Measurements from ENCODE around the gene GJD3. TPM values are rescaled to one million over a fixed set of nuclear protein-coding genes. Genes with fewer than 3 reads are reported as not detected.

The GJD3 gene
- total RNA-seq, 1 donor from 2014 or later: not detected

- Histone ChIP-seq H3K27ac (no peak overlapping the region), H3K27me3 (no peaks in the 10 kb centered on the region), H3K36me3 (no peaks in the 10 kb centered on the region), H3K4me2 (no peak overlapping the region), H3K79me2 (ENCODE audit: low read depth) (peaks cover 3% of the 10 kb centered on the region), H3K4me3 (no peak overlapping the region), H3K9ac (no peak overlapping the region), H3F3A (ENCODE audit: low read depth) (no peaks in the 10 kb centered on the region), H3K9me3 (ENCODE audit: low read depth) (no peaks in the 10 kb centered on the region), H4K20me1 (ENCODE audit: low read depth) (peaks cover 57% of the 10 kb centered on the region), H2AFZ (replicated peaks) (no peak overlapping the region), H3K4me1 (no peaks in the 10 kb centered on the region)
- peaks cover 2% of the 10 kb centered on the region for H3K27me3 Mint-ChIP-seq (ENCODE audit: insufficient read depth, low read depth)
- H3K4me3 Mint-ChIP-seq: no peak overlapping the region
- no peak for DNase-seq (ENCODE audit: low spot score)
- peaks cover 19% of the 10 kb centered on the region for H3K4me1 Mint-ChIP-seq
- TF ChIP-seq EZH2phosphoT487 (IDR thresholded peaks at IDR 0.05): no peak
- no peak for TF ChIP-seq EZH2 (IDR thresholded peaks at IDR 0.05)
- no peak for TF ChIP-seq CTCF (IDR thresholded peaks at IDR 0.05)
- no peaks in the 10 kb centered on the region for H3K36me3 Mint-ChIP-seq
- peak overlapping the region; percentile 37 for H3K27ac Mint-ChIP-seq
- no peaks in the 10 kb centered on the region for H3K9me3 Mint-ChIP-seq
Measured at GRCh38 chr17:40327244-40327729, 37.2 kb downstream of the GJD3 start.

- no peak overlapping the region for H3K9ac ChIP-seq
- no peak overlapping the region for H3K27ac Mint-ChIP-seq
- no peaks in the 10 kb centered on the region for H3K9me3 Mint-ChIP-seq
- H3K79me2 ChIP-seq (ENCODE audit: low read depth): peaks cover 3% of the 10 kb centered on the region
- peaks cover 3% of the 10 kb centered on the region for H3K4me1 ChIP-seq
- H3K27me3 ChIP-seq: no peaks in the 10 kb centered on the region
- H3K4me3 ChIP-seq: no peak overlapping the region
- no peaks in the 10 kb centered on the region for H3K36me3 ChIP-seq
- peaks cover 2% of the 10 kb centered on the region for H3K27me3 Mint-ChIP-seq (ENCODE audit: insufficient read depth, low read depth)
- H3K4me1 Mint-ChIP-seq: peaks cover 24% of the 10 kb centered on the region
- H3K9me3 ChIP-seq (ENCODE audit: low read depth): no peaks in the 10 kb centered on the region
- no peak overlapping the region for H3K4me2 ChIP-seq
- no peak overlapping the region for H2AFZ ChIP-seq (replicated peaks)
- no peak overlapping the region for H3K27ac ChIP-seq
- H3K36me3 Mint-ChIP-seq: no peaks in the 10 kb centered on the region
- H3K4me3 Mint-ChIP-seq: no peak overlapping the region
- TF ChIP-seq CTCF (IDR thresholded peaks at IDR 0.05): no peak
- no peak for TF ChIP-seq EZH2phosphoT487 (IDR thresholded peaks at IDR 0.05)
- TF ChIP-seq EZH2 (IDR thresholded peaks at IDR 0.05): no peak
- peaks cover 57% of the 10 kb centered on the region for H4K20me1 ChIP-seq (ENCODE audit: low read depth)
- DNase-seq (ENCODE audit: low spot score): no peak
- no peaks in the 10 kb centered on the region for H3F3A ChIP-seq (ENCODE audit: low read depth)
Measured at GRCh38 chr17:40326832-40327199, 37.7 kb downstream of the GJD3 start.

- H3K27me3 Mint-ChIP-seq (ENCODE audit: insufficient read depth, low read depth): peaks cover 2% of the 10 kb centered on the region
- no peaks in the 10 kb centered on the region for H3F3A ChIP-seq (ENCODE audit: low read depth)
- no peak for DNase-seq (ENCODE audit: low spot score)
- no peaks in the 10 kb centered on the region for H3K36me3 ChIP-seq
- H2AFZ ChIP-seq (replicated peaks): no peak overlapping the region
- peaks cover 29% of the 10 kb centered on the region for H3K4me1 Mint-ChIP-seq
- no peaks in the 10 kb centered on the region for H3K9me3 ChIP-seq (ENCODE audit: low read depth)
- peak overlapping the region; percentile 72 for H3K27ac Mint-ChIP-seq
- H3K4me3 ChIP-seq: no peak overlapping the region
- peaks cover 7% of the 10 kb centered on the region for H3K79me2 ChIP-seq (ENCODE audit: low read depth)
- H3K36me3 Mint-ChIP-seq: no peaks in the 10 kb centered on the region
- no peak for TF ChIP-seq EZH2phosphoT487 (IDR thresholded peaks at IDR 0.05)
- no peak for TF ChIP-seq CTCF (IDR thresholded peaks at IDR 0.05)
- no peak for TF ChIP-seq EZH2 (IDR thresholded peaks at IDR 0.05)
- H3K4me1 ChIP-seq: peaks cover 9% of the 10 kb centered on the region
- no peak overlapping the region for H3K4me2 ChIP-seq
- no peak overlapping the region for H3K4me3 Mint-ChIP-seq
- peaks cover 61% of the 10 kb centered on the region for H4K20me1 ChIP-seq (ENCODE audit: low read depth)
- H3K9ac ChIP-seq: no peak overlapping the region
- no peaks in the 10 kb centered on the region for H3K27me3 ChIP-seq
- H3K27ac ChIP-seq: no peak overlapping the region
- H3K9me3 Mint-ChIP-seq: no peaks in the 10 kb centered on the region
Measured at GRCh38 chr17:40326014-40326831, 38.3 kb downstream of the GJD3 start.

Measured in neural progenitor cell (in vitro differentiated cells).